T follicular helper cell (primary cell): ENCODE data around the gene MVB12B.

Source experiments
- DNase-seq: peaks from one replicate; pipeline ENCODE4 v3.0.0-alpha.2; 2020; ENCODE audit warnings: low read depth

The MVB12B gene

GRCh38 chr9:126520453-126520852, 193.8 kb downstream of the MVB12B start:
- no peak for DNase-seq

- DNase-seq: no peak
Observed at GRCh38 chr9:126521089-126521488, 194.5 kb downstream of the MVB12B start.

GRCh38 chr9:126521551-126521950, 194.9 kb downstream of the MVB12B start:
- no peak for DNase-seq

GRCh38 chr9:126521976-126522590, 195.5 kb downstream of the MVB12B start:
- DNase-seq: no peak

- no peak for DNase-seq
Observed at GRCh38 chr9:126522612-126523356, 196.2 kb downstream of the MVB12B start.

- no peak for DNase-seq
Observed at GRCh38 chr9:126523611-126524111, 197.0 kb downstream of the MVB12B start.

GRCh38 chr9:126524353-126525077, 197.9 kb downstream of the MVB12B start:
- DNase-seq: no peak

- no peak for DNase-seq
Observed at GRCh38 chr9:126526218-126527108, 199.8 kb downstream of the MVB12B start.

- no peak for DNase-seq
Observed at GRCh38 chr9:126527109-126527825, 200.6 kb downstream of the MVB12B start.

GRCh38 chr9:126528111-126528510, 201.5 kb downstream of the MVB12B start:
- no peak for DNase-seq

- no peak for DNase-seq
Observed at GRCh38 chr9:126528915-126529314, 202.3 kb downstream of the MVB12B start.

GRCh38 chr9:126531035-126531571, 204.5 kb downstream of the MVB12B start:
- no peak for DNase-seq

- no peak for DNase-seq
Observed at GRCh38 chr9:126531591-126531990, 205.0 kb downstream of the MVB12B start.

GRCh38 chr9:126532019-126532462, 205.4 kb downstream of the MVB12B start:
- DNase-seq: no peak

GRCh38 chr9:126532489-126532888, 205.9 kb downstream of the MVB12B start:
- DNase-seq: no peak

GRCh38 chr9:126532951-126533925, 206.6 kb downstream of the MVB12B start:
- no peak for DNase-seq

- no peak for DNase-seq
Observed at GRCh38 chr9:126533926-126534310, 207.3 kb downstream of the MVB12B start.

- no peak for DNase-seq
Observed at GRCh38 chr9:126534431-126535186, 208.0 kb downstream of the MVB12B start.

- no peak for DNase-seq
Observed at GRCh38 chr9:126536131-126536530, 209.5 kb downstream of the MVB12B start.
